B cell (primary cell): ENCODE results near the gene PCSK6. TPM values are rescaled to one million over a fixed set of nuclear protein-coding genes. Genes with fewer than 3 reads are reported as not detected.

Experiments
- ATAC-seq: fragments of 200-7000 bp; cut with Tn5 transposase; one replicate; pipeline ENCODE4 v1.10.0; 2021; ENCODE audit warnings: low read depth, mild to moderate bottlenecking, moderate number of reproducible peaks, moderate library complexity
- CTCF ChIA-PET: fragments of 350-600 bp; sonication (Branson Sonifier 250); formaldehyde crosslinking; loops from one replicate; lab custom pipeline; 2021; ENCODE audit warnings: antibody characterized with exemption, inconsistent platforms; lab: Charles Lee
- POLR2A ChIA-PET: fragments of 350-600 bp; sonication (Branson Sonifier 250); formaldehyde crosslinking; loops from one replicate; lab custom pipeline; 2021; ENCODE audit warnings: antibody characterized with exemption; lab: Charles Lee
- DNase-seq: peaks from one replicate; pipeline ENCODE4 v3.0.0; 2013
- H2AFZ ChIP-seq: 2 replicates; pipeline ENCODE4 v1.6.1; 2012; ENCODE audit warnings: mild to moderate bottlenecking, low read depth, low read length; ENCODE audit not compliant: insufficient read depth, poor library complexity, severe bottlenecking
- H3K27ac ChIP-seq, 2 donors: 1 replicate in 1 of 2; 2 replicates in 1 of 2; pipeline ENCODE4 v1.5.1; 2012 to 2013; ENCODE audit warnings: low read length in 2 of 2, mild to moderate bottlenecking in 2 of 2, moderate library complexity in 1 of 2
- H3K27me3 ChIP-seq, 4 experiments: fragments of 200-600 bp in 1 of 4; sonication (generic) in 1 of 4; replicated peaks in 1 of 4; 1 replicate in 2 of 4; 2 replicates in 2 of 4; pipeline versions ENCODE4 v1.6.1 to v1.7.0; 2013 to 2016; ENCODE audit warnings: low read length in 3 of 4, mild to moderate bottlenecking in 2 of 4, mixed read lengths in 1 of 4, moderate library complexity in 1 of 4; ENCODE audit not compliant: insufficient read depth in 4 of 4, control insufficient read depth in 3 of 4; ENCODE audit errors: control extremely low read depth in 1 of 4
- H3K36me3 ChIP-seq, 2 experiments: replicated peaks in 1 of 2; 1 replicate in 1 of 2; 2 replicates in 1 of 2; pipeline versions ENCODE4 v1.6.1 to v1.7.1; 2013; ENCODE audit warnings: low read length in 1 of 2; ENCODE audit not compliant: insufficient read depth in 2 of 2, control insufficient read depth in 1 of 2; ENCODE audit errors: control extremely low read depth in 1 of 2, extremely low read depth in 1 of 2
- H3K4me1 ChIP-seq, 2 donors: fragments of 200-600 bp in 1 of 2; sonication (generic) in 1 of 2; 1 replicate in 1 of 2; 2 replicates in 1 of 2; pipeline versions ENCODE4 v1.5.1 to v1.6.1; 2013 to 2017; ENCODE audit warnings: low read length in 2 of 2; ENCODE audit not compliant: control insufficient read depth in 2 of 2, insufficient read depth in 2 of 2
- H3K4me2 ChIP-seq: replicated peaks from 2 replicates; pipeline ENCODE3; 2012; ENCODE audit warnings: mild to moderate bottlenecking, low read depth, low read length; ENCODE audit not compliant: poor library complexity, severe bottlenecking
- H3K4me3 ChIP-seq, 5 experiments: fragments of 200-600 bp in 1 of 5; sonication (generic) in 1 of 5; 1 replicate in 3 of 5; 2 replicates in 2 of 5; pipeline versions ENCODE4 v1.5.1 to v1.7.0; 2011 to 2016; ENCODE audit warnings: low read length in 4 of 5, mild to moderate bottlenecking in 4 of 5, low read depth in 2 of 5, control low read depth in 1 of 5, moderate library complexity in 1 of 5; ENCODE audit not compliant: insufficient read depth in 1 of 5; ENCODE audit errors: control extremely low read depth in 1 of 5, extremely low read depth in 1 of 5
- H3K79me2 ChIP-seq: fragments of 200-600 bp; sonication (generic); one replicate; pipeline ENCODE4 v1.6.0; 2016; ENCODE audit warnings: low read length; ENCODE audit not compliant: control insufficient read depth, insufficient read depth
- H3K9ac ChIP-seq: fragments of 200-600 bp; sonication (generic); 2 replicates; pipeline ENCODE4 v1.6.1; 2017; ENCODE audit warnings: mild to moderate bottlenecking, low read length, moderate library complexity
- H3K9me3 ChIP-seq, 3 donors: one replicate each; pipeline versions ENCODE4 v1.6.1 to v1.7.1; 2013; ENCODE audit warnings: low read length in 2 of 3; ENCODE audit not compliant: control insufficient read depth in 2 of 3, insufficient read depth in 1 of 3; ENCODE audit errors: control extremely low read depth in 1 of 3
- H4K20me1 ChIP-seq: 2 replicates; pipeline ENCODE4 v1.6.0; 2012; ENCODE audit warnings: mild to moderate bottlenecking, low read length; ENCODE audit not compliant: insufficient read depth, control insufficient read depth, poor library complexity, severe bottlenecking
- H3K27ac Mint-ChIP-seq: one replicate; pipeline ENCODE4 v1.8.0; 2021; ENCODE audit warnings: mixed read lengths
- H3K27me3 Mint-ChIP-seq: one replicate; pipeline ENCODE4 v1.8.0; 2021; ENCODE audit warnings: mixed read lengths
- H3K4me1 Mint-ChIP-seq: one replicate; pipeline ENCODE4 v1.8.0; 2021; ENCODE audit warnings: mixed read lengths
- H3K4me3 Mint-ChIP-seq: one replicate; pipeline ENCODE4 v1.8.0; 2021; ENCODE audit warnings: mixed read lengths
- H3K9me3 Mint-ChIP-seq: one replicate; pipeline ENCODE4 v1.8.0; 2022; ENCODE audit warnings: mixed read lengths; ENCODE audit not compliant: insufficient read depth
- CTCF ChIP-seq: fragments of 200-600 bp; IDR thresholded peaks from one replicate; pipeline ENCODE4 v1.8.0; 2022; ENCODE audit warnings: antibody characterized with exemption, mild to moderate bottlenecking
- EZH2 ChIP-seq: IDR thresholded peaks from 2 replicates; pipeline ENCODE4 v1.6.1; 2012; ENCODE audit warnings: borderline replicate concordance, low read depth, mild to moderate bottlenecking, moderate library complexity, low read length; ENCODE audit not compliant: insufficient read depth, poor library complexity, severe bottlenecking
- WGBS: methylation state at CpG from one replicate; pipeline ENCODE4 v1.1.5; 2013; ENCODE audit warnings: missing lambda C conversion rate; ENCODE audit not compliant: insufficient coverage; 5-methylcytosine and 5-hydroxymethylcytosine counted together
- intact Hi-C: fragments of 100-400 bp; cut with micrococcal nuclease; formaldehyde crosslinking; loops from one replicate; pipeline ENCODE4 v1.10.0; 2022
- polyA plus RNA-seq: library from polyadenylated mRNA; depleted of rRNA; stranded (reverse); fragments of >200 nt; gene quantifications from 2 replicates; pipeline ENCODE4 v1.2.3, GENCODE V29; 2012
- total RNA-seq, 2 donors: library from RNA; stranded (reverse); fragments of 120-200 nt in 1 of 2; gene quantifications; 1 replicate in 1 of 2; 2 replicates in 1 of 2; pipeline versions ENCODE4 v1.2.3 to v1.2.4, GENCODE V29; 2013 to 2022

The PCSK6 gene
- total and polyA plus RNA-seq, 2 donors (not counting 1 experiment from before 2014, with no cell fraction given) = 0.66 to 1.6 TPM

GRCh38 chr15:101437618-101438481 lies 51.7 kb downstream of the PCSK6 start:
- ATAC-seq = no peak
- POLR2A ChIA-PET = no interaction called here
- Histone ChIP-seq H3K27ac (no peak overlapping the region), H3K36me3 (no peaks in the 10 kb centered on the region), H2AFZ (no peak overlapping the region), H3K4me3 (no peak overlapping the region), H3K4me2 (no peak overlapping the region), H3K9me3 (peaks cover 0 to 9% (median 0%) of the 10 kb centered on the region in 3 donors), H3K79me2 (no peaks in the 10 kb centered on the region), H4K20me1 (no peaks in the 10 kb centered on the region), H3K27me3 (peaks cover 0 to 3% (median 0%) of the 10 kb centered on the region in 4 experiments), H3K4me1 (no peaks in the 10 kb centered on the region), H3K9ac (no peak overlapping the region)
- no peak for TF ChIP-seq CTCF
- TF ChIP-seq EZH2 = no peak
- WGBS = 96% methylated on average over 12 of the region's 19 CpGs
- Mint-ChIP-seq H3K4me1 (peaks cover 3% of the 10 kb centered on the region), H3K27me3 (peaks cover 37% of the 10 kb centered on the region), H3K4me3 (no peak overlapping the region), H3K27ac (no peak overlapping the region), H3K9me3 (no peaks in the 10 kb centered on the region)
- CTCF ChIA-PET = no interaction called here
- intact Hi-C loops = no loop called here
- no peak for DNase-seq

- Histone ChIP-seq H3K4me3 (no peak overlapping the region), H3K4me1 (no peaks in the 10 kb centered on the region), H3K79me2 (no peaks in the 10 kb centered on the region), H4K20me1 (no peaks in the 10 kb centered on the region), H3K4me2 (no peak overlapping the region), H3K27ac (no peak overlapping the region), H3K9ac (no peak overlapping the region), H3K36me3 (no peaks in the 10 kb centered on the region), H3K27me3 (peaks cover 0 to 3% (median 0%) of the 10 kb centered on the region in 4 experiments), H3K9me3 (peaks cover 0 to 9% (median 0%) of the 10 kb centered on the region in 3 donors), H2AFZ (no peak overlapping the region)
- TF ChIP-seq CTCF (no peak), EZH2 (no peak)
- Mint-ChIP-seq H3K4me3 (no peak overlapping the region), H3K27me3 (peaks cover 40% of the 10 kb centered on the region), H3K9me3 (no peaks in the 10 kb centered on the region), H3K4me1 (peaks cover 3% of the 10 kb centered on the region), H3K27ac (no peak overlapping the region)
- intact Hi-C loops = no loop called here
- DNase-seq (no peak), ATAC-seq (no peak)
- POLR2A ChIA-PET = no interaction called here
- CTCF ChIA-PET = no interaction called here
- 97% methylated on average over 10 of the region's 12 CpGs for WGBS
These were observed 52.3 kb downstream of the PCSK6 start for GRCh38 chr15:101437209-101437608.
